Umbilical cord (tissue), 2 donors: ENCODE results near the gene TTC36. TPM values are rescaled to one million over a fixed set of nuclear protein-coding genes. Genes with fewer than 3 reads are reported as not detected.
"Not testable (repeated sequence)": the region's sequence is repeated elsewhere in the genome, so short reads cannot be mapped to it uniquely, and the experiment has no call there.

Experiments
- DNase-seq: peaks from one replicate; pipeline ENCODE4 v3.0.0-alpha.2; 2015; ENCODE audit warnings: low spot score
- total RNA-seq: library from RNA; depleted of rRNA; stranded (reverse); fragments of >200 nt; gene quantifications from one replicate; pipeline ENCODE4 v1.2.3, GENCODE V29; 2014; ENCODE audit warnings: low replicate concordance; ENCODE audit not compliant: insufficient read depth

TTC36 gene
- total RNA-seq, result 6.3 TPM

GRCh38 chr11:118527109-118527508 is at the start of gene TTC36:
Gene TTC36 (plus strand): TSS chr11:118527474. CDS start chr11:118527495, 21 bp downstream.
- no peak for DNase-seq

GRCh38 chr11:118481238-118481637 is 46.0 kb upstream of the TTC36 start:
- not testable (repeated sequence) for DNase-seq

GRCh38 chr11:118484405-118484804 is 42.9 kb upstream of the TTC36 start:
- DNase-seq, result no peak

GRCh38 chr11:118485273-118485672 is 42.0 kb upstream of the TTC36 start:
- DNase-seq, result no peak

GRCh38 chr11:118488480-118489109 is 38.7 kb upstream of the TTC36 start:
- DNase-seq, result peak; percentile 76

- no peak for DNase-seq
Measured at GRCh38 chr11:118491041-118491440, 36.2 kb upstream of the TTC36 start.

GRCh38 chr11:118497831-118498230 is 29.4 kb upstream of the TTC36 start:
- no peak for DNase-seq

- DNase-seq, result no peak
Measured at GRCh38 chr11:118503216-118503615, 24.1 kb upstream of the TTC36 start.

- DNase-seq, result no peak
Measured at GRCh38 chr11:118511601-118512000, 15.7 kb upstream of the TTC36 start.

GRCh38 chr11:118514103-118514502 is 13.2 kb upstream of the TTC36 start:
- no peak for DNase-seq

- DNase-seq, result no peak
Measured at GRCh38 chr11:118519549-118519948, 7.7 kb upstream of the TTC36 start.

- no peak for DNase-seq
Measured at GRCh38 chr11:118521892-118522311, 5.4 kb upstream of the TTC36 start.

GRCh38 chr11:118522571-118523072 is 4.7 kb upstream of the TTC36 start:
- no peak for DNase-seq

- no peak for DNase-seq
Measured at GRCh38 chr11:118524356-118524755, 2.9 kb upstream of the TTC36 start.

GRCh38 chr11:118524757-118525470 is 2.4 kb upstream of the TTC36 start:
- DNase-seq, result no peak

GRCh38 chr11:118526688-118527087 is 586 bp upstream of the TTC36 start:
- DNase-seq, result no peak

GRCh38 chr11:118528511-118528910 is 1.2 kb downstream of the TTC36 start:
- DNase-seq, result no peak

GRCh38 chr11:118529584-118530175 is 2.4 kb downstream of the TTC36 start:
- no peak for DNase-seq

GRCh38 chr11:118530180-118530682 is 3.0 kb downstream of the TTC36 start:
- DNase-seq, result no peak

- DNase-seq, result peak; percentile 63
Measured at GRCh38 chr11:118530683-118531596, 3.7 kb downstream of the TTC36 start, which contains the start of gene TMEM25. Gene TMEM25 (plus strand): TSS chr11:118531192. CDS start chr11:118531802, 610 bp downstream.

GRCh38 chr11:118531597-118532084 is 4.4 kb downstream of the TTC36 start:
- DNase-seq, result no peak
